HG03045 (cell line): Measurements from ENCODE around the gene CCDC172.

Experiments
- ATAC-seq: cut with Tn5 transposase; IDR thresholded peaks from one replicate; pipeline ENCODE4 v1.9.1; 2021; ENCODE audit warnings: mild to moderate bottlenecking, moderate library complexity; ENCODE audit not compliant: unreplicated experiment

CCDC172 gene

GRCh38 chr10:116324227-116324950 lies at the start of gene CCDC172:
TSS of gene CCDC172 (plus strand) at chr10:116324448. CDS start at chr10:116325012, 564 bp downstream.
- ATAC-seq: no peak

- ATAC-seq: no peak
These were observed 47.3 kb upstream of the CCDC172 start for GRCh38 chr10:116276981-116277380.

GRCh38 chr10:116278846-116279245 lies 45.4 kb upstream of the CCDC172 start:
- ATAC-seq: no peak

- no peak for ATAC-seq
These were observed 42.5 kb upstream of the CCDC172 start for GRCh38 chr10:116281775-116282174.

GRCh38 chr10:116286626-116287200 lies 37.5 kb upstream of the CCDC172 start:
- no peak for ATAC-seq

GRCh38 chr10:116287906-116288501 lies 36.2 kb upstream of the CCDC172 start:
- no peak for ATAC-seq

- no peak for ATAC-seq
These were observed 34.6 kb upstream of the CCDC172 start for GRCh38 chr10:116289652-116290051.

- no peak for ATAC-seq
These were observed 31.8 kb upstream of the CCDC172 start for GRCh38 chr10:116292493-116292892.

GRCh38 chr10:116296291-116296721 lies 27.9 kb upstream of the CCDC172 start:
- no peak for ATAC-seq

GRCh38 chr10:116298586-116298985 lies 25.7 kb upstream of the CCDC172 start:
- no peak for ATAC-seq

- no peak for ATAC-seq
These were observed 23.7 kb upstream of the CCDC172 start for GRCh38 chr10:116300542-116300941.

- ATAC-seq: no peak
These were observed 19.3 kb upstream of the CCDC172 start for GRCh38 chr10:116304923-116305322.

- ATAC-seq: no peak
These were observed 17.4 kb upstream of the CCDC172 start for GRCh38 chr10:116306847-116307246.

GRCh38 chr10:116307455-116307854 lies 16.8 kb upstream of the CCDC172 start:
- no peak for ATAC-seq

GRCh38 chr10:116311016-116311415 lies 13.2 kb upstream of the CCDC172 start:
- no peak for ATAC-seq

GRCh38 chr10:116311706-116312490 lies 12.3 kb upstream of the CCDC172 start:
- ATAC-seq: no peak

- ATAC-seq: no peak
These were observed 11.7 kb upstream of the CCDC172 start for GRCh38 chr10:116312548-116312947.

- no peak for ATAC-seq
These were observed 7.7 kb upstream of the CCDC172 start for GRCh38 chr10:116316503-116316902.

- ATAC-seq: no peak
These were observed 845 bp downstream of the CCDC172 start for GRCh38 chr10:116324951-116325635.

GRCh38 chr10:116325987-116326386 lies 1.7 kb downstream of the CCDC172 start:
- no peak for ATAC-seq

- no peak for ATAC-seq
These were observed 4.9 kb downstream of the CCDC172 start for GRCh38 chr10:116329153-116329552.
